Body of pancreas (tissue), 4 donors: ENCODE data around the gene HIF1A.

Experiments
- POLR2A ChIP-seq, 3 donors: fragments of 450-650 bp; IDR thresholded peaks; one replicate each; pipeline ENCODE4 v1.6.1; 2016; ENCODE audit warnings: antibody characterized with exemption in 3 of 3, mild to moderate bottlenecking in 2 of 3
- TF ChIP-seq, protein P1 (sequence below), 7 experiments: fragments of 450-650 bp in 4 of 7; fragments of 200-600 bp in 3 of 7; sonication (generic) in 3 of 7; IDR thresholded peaks; one replicate each; pipeline ENCODE4 v1.5.1; 2016 to 2019; ENCODE audit warnings: antibody characterized with exemption in 7 of 7

DNA sequence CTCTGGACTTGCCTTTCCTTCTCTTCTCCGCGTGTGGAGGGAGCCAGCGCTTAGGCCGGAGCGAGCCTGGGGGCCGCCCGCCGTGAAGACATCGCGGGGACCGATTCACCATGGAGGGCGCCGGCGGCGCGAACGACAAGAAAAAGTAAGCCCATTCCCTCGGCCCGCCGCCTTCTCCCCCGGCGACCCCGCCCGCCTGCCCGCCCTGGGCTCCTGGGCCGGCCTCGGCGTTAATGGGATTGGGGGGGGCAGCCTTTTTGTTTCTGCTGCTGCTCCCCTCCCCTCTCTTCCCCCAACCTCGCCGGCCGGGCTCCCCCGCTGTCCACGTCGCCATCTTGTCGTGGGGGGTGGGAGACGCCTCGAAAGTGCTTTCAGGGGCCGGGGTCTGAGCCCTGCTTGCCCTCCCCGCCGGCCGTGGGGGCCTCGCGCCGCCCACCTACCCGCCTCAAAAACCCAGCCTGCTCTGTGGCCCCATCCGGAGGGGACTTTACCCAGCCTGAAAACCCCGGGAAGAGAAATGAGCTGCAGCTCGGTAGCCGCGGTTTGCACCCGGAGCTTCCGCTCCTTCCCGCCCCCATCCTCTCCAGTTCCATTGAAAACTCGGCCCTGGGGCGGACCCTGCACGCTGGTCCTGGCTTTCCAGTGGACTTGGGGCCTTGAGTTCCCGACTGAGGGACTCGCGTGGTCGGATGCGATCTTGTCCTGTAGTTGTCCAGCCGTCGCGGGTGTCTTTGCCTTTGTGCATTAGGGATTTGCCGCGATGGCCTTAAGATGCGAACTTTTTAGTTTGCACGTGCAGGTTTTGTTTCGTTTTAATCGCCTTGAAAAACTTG is 598 bp downstream of the HIF1A start:
- TF ChIP-seq, protein P1, sequence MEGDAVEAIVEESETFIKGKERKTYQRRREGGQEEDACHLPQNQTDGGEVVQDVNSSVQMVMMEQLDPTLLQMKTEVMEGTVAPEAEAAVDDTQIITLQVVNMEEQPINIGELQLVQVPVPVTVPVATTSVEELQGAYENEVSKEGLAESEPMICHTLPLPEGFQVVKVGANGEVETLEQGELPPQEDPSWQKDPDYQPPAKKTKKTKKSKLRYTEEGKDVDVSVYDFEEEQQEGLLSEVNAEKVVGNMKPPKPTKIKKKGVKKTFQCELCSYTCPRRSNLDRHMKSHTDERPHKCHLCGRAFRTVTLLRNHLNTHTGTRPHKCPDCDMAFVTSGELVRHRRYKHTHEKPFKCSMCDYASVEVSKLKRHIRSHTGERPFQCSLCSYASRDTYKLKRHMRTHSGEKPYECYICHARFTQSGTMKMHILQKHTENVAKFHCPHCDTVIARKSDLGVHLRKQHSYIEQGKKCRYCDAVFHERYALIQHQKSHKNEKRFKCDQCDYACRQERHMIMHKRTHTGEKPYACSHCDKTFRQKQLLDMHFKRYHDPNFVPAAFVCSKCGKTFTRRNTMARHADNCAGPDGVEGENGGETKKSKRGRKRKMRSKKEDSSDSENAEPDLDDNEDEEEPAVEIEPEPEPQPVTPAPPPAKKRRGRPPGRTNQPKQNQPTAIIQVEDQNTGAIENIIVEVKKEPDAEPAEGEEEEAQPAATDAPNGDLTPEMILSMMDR (IDR thresholded peaks at IDR 0.05), result no peak
- no peak for TF ChIP-seq POLR2A (IDR thresholded peaks at IDR 0.05)
